H9 (cell line): ENCODE data around the gene ACOT7. TPM values are rescaled to one million over a fixed set of nuclear protein-coding genes. Genes with fewer than 3 reads are reported as not detected.

Source experiments
- DNase-seq: peaks from one replicate; pipeline ENCODE4 v3.0.0-alpha.2; 2017
- H2AFZ ChIP-seq: one replicate; pipeline ENCODE4 v1.6.1; 2013; ENCODE audit warnings: mild to moderate bottlenecking, low read length, control low read depth, moderate library complexity
- H2AK5ac ChIP-seq: 2 replicates; pipeline ENCODE4 v1.6.1; 2013; ENCODE audit warnings: low read length, control low read depth, mixed read lengths; ENCODE audit not compliant: insufficient read length
- H2BK120ac ChIP-seq: one replicate; pipeline ENCODE4 v1.6.1; 2013; ENCODE audit warnings: low read depth, mild to moderate bottlenecking, low read length, control low read depth, inconsistent platforms; ENCODE audit not compliant: poor library complexity, severe bottlenecking
- H2BK12ac ChIP-seq: 2 replicates; pipeline ENCODE4 v1.6.1; 2013; ENCODE audit warnings: low read length, control low read depth, mixed read lengths, low read depth; ENCODE audit not compliant: insufficient read length
- H2BK15ac ChIP-seq: 2 replicates; pipeline ENCODE4 v1.6.1; 2013; ENCODE audit warnings: low read depth, low read length, control low read depth
- H2BK20ac ChIP-seq: one replicate; pipeline ENCODE4 v1.6.1; 2013; ENCODE audit warnings: low read depth, mild to moderate bottlenecking, low read length, control low read depth, inconsistent platforms; ENCODE audit not compliant: poor library complexity, severe bottlenecking
- H2BK5ac ChIP-seq: 2 replicates; pipeline ENCODE4 v1.6.1; 2013; ENCODE audit warnings: low read length, control low read depth, mixed read lengths; ENCODE audit not compliant: insufficient read length
- H3K14ac ChIP-seq: 2 replicates; pipeline ENCODE4 v1.6.1; 2013; ENCODE audit warnings: low read length, control low read depth; ENCODE audit not compliant: insufficient read depth
- H3K18ac ChIP-seq: 2 replicates; pipeline ENCODE4 v1.6.1; 2013; ENCODE audit warnings: low read depth, mild to moderate bottlenecking, mixed read lengths, low read length, control low read depth; ENCODE audit not compliant: insufficient read length
- H3K23ac ChIP-seq: 2 replicates; pipeline ENCODE4 v1.6.1; 2013; ENCODE audit warnings: low read length, control low read depth, mixed read lengths, low read depth; ENCODE audit not compliant: insufficient read length
- H3K23me2 ChIP-seq: 2 replicates; pipeline ENCODE4 v1.6.1; 2013; ENCODE audit warnings: low read depth, mild to moderate bottlenecking, mixed read lengths, low read length, control low read depth; ENCODE audit not compliant: insufficient read length, poor library complexity, severe bottlenecking
- H3K27ac ChIP-seq: 2 replicates; pipeline ENCODE4 v1.5.1; 2013; ENCODE audit warnings: low read length, control low read depth, mixed read lengths, low read depth; ENCODE audit not compliant: insufficient read length
- H3K27me3 ChIP-seq: 2 replicates; pipeline ENCODE4 v1.6.1; 2013; ENCODE audit warnings: low read length, control low read depth, inconsistent platforms; ENCODE audit not compliant: insufficient read depth
- H3K4ac ChIP-seq: 2 replicates; pipeline ENCODE4 v1.6.1; 2013; ENCODE audit warnings: low read depth, mild to moderate bottlenecking, control low read depth, inconsistent platforms, low read length, moderate library complexity
- H3K4me1 ChIP-seq: 2 replicates; pipeline ENCODE4 v1.6.1; 2013; ENCODE audit warnings: low read length, control low read depth, inconsistent platforms; ENCODE audit not compliant: insufficient read depth
- H3K4me2 ChIP-seq: 2 replicates; pipeline ENCODE4 v1.6.1; 2013; ENCODE audit warnings: low read length, control low read depth, mixed read lengths; ENCODE audit not compliant: insufficient read length, insufficient read depth
- H3K56ac ChIP-seq: 2 replicates; pipeline ENCODE4 v1.6.1; 2013; ENCODE audit warnings: low read depth, mild to moderate bottlenecking, mixed read lengths, low read length, control low read depth; ENCODE audit not compliant: insufficient read length
- H3K79me1 ChIP-seq: 2 replicates; pipeline ENCODE4 v1.6.1; 2013; ENCODE audit warnings: low read depth, mild to moderate bottlenecking, moderate library complexity, low read length, control low read depth, inconsistent platforms; ENCODE audit not compliant: insufficient read depth, poor library complexity, severe bottlenecking
- H3K79me2 ChIP-seq: 2 replicates; pipeline ENCODE4 v1.6.1; 2013; ENCODE audit warnings: low read length, control low read depth, inconsistent platforms; ENCODE audit not compliant: insufficient read depth
- H3K9ac ChIP-seq: 2 replicates; pipeline ENCODE4 v1.6.1; 2013; ENCODE audit warnings: low read length, control low read depth, mixed read lengths; ENCODE audit not compliant: insufficient read length; ENCODE audit errors: extremely low read depth
- H3K9me3 ChIP-seq: one replicate; pipeline ENCODE4 v1.6.1; 2013; ENCODE audit warnings: low read depth, low read length, inconsistent platforms; ENCODE audit not compliant: control insufficient read depth
- H3T11ph ChIP-seq: one replicate; pipeline ENCODE4 v1.6.1; 2013; ENCODE audit warnings: mild to moderate bottlenecking, low read length, control low read depth, inconsistent platforms
- H4K20me1 ChIP-seq: one replicate; pipeline ENCODE4 v1.6.1; 2013; ENCODE audit not compliant: control insufficient read depth, insufficient read length, insufficient read depth
- H4K5ac ChIP-seq: 2 replicates; pipeline ENCODE4 v1.6.1; 2013; ENCODE audit warnings: low read depth, mild to moderate bottlenecking, mixed read lengths, low read length, control low read depth; ENCODE audit not compliant: insufficient read length
- H4K8ac ChIP-seq: replicated peaks from 2 replicates; pipeline ENCODE4 v1.6.1; 2013; ENCODE audit warnings: low read length, control low read depth, mixed read lengths, low read depth; ENCODE audit not compliant: insufficient read length
- H4K91ac ChIP-seq: 2 replicates; pipeline ENCODE4 v1.6.1; 2013; ENCODE audit warnings: low read depth, mild to moderate bottlenecking, moderate library complexity, mixed read lengths, low read length, control low read depth; ENCODE audit not compliant: insufficient read length
- H3K27ac Mint-ChIP-seq, 3 experiments: 2 replicates in 2 of 3; 3 replicates in 1 of 3; pipeline ENCODE4 v1.8.0; 2020 to 2021; ENCODE audit warnings: mixed read lengths in 3 of 3, mild to moderate bottlenecking in 1 of 3, moderate library complexity in 1 of 3
- H3K27me3 Mint-ChIP-seq: 2 replicates; pipeline ENCODE4 v1.8.0; 2021; ENCODE audit warnings: low read depth, mild to moderate bottlenecking, moderate library complexity, mixed read lengths
- H3K36me3 Mint-ChIP-seq, 3 experiments: 2 replicates in 2 of 3; 3 replicates in 1 of 3; pipeline ENCODE4 v1.8.0; 2020 to 2021; ENCODE audit warnings: low read depth in 3 of 3, mixed read lengths in 3 of 3; ENCODE audit not compliant: insufficient read depth in 1 of 3
- H3K4me1 Mint-ChIP-seq, 2 experiments: 2 replicates each; pipeline ENCODE4 v1.8.0; 2020; ENCODE audit warnings: mixed read lengths in 2 of 2
- H3K4me3 Mint-ChIP-seq, 2 experiments: 2 replicates in 1 of 2; 3 replicates in 1 of 2; pipeline ENCODE4 v1.8.0; 2020 to 2021; ENCODE audit warnings: mild to moderate bottlenecking in 2 of 2, mixed read lengths in 2 of 2, moderate library complexity in 1 of 2
- H3K9me3 Mint-ChIP-seq, 2 experiments: 2 replicates in 1 of 2; 3 replicates in 1 of 2; pipeline ENCODE4 v1.8.0; 2020; ENCODE audit warnings: mild to moderate bottlenecking in 2 of 2, mixed read lengths in 2 of 2, moderate library complexity in 1 of 2
- WGBS: extraction: QIAGEN DNeasy Blood & Tissue Kit; methylation state at CpG from one replicate; pipeline ENCODE4 v1.1.7; 2013; ENCODE audit warnings: missing lambda C conversion rate, low lambda C conversion rate, mixed read lengths; ENCODE audit not compliant: insufficient read length; ENCODE audit errors: extremely low coverage; 5-methylcytosine and 5-hydroxymethylcytosine counted together
- total RNA-seq: library from RNA; stranded (reverse); gene quantifications from 2 replicates; pipeline ENCODE4 v1.2.1, GENCODE V29; 2021
- TF ChIP-seq, protein P1 (sequence below): fragments of 200-600 bp; sonication (generic); conservative IDR thresholded peaks from 3 replicates; pipeline ENCODE4 v1.8.0; 2021; ENCODE audit warnings: antibody characterized with exemption, mild to moderate bottlenecking

ACOT7 gene
- total RNA-seq, 1 experiment from 2014 or later = 87.4 TPM

- no peak overlapping the region for H2BK15ac ChIP-seq
- no peak overlapping the region for H3T11ph ChIP-seq
- H3K4me2 ChIP-seq = peak overlapping the region; percentile 32
- no peaks in the 10 kb centered on the region for H4K20me1 ChIP-seq
- H3K56ac ChIP-seq = no peak overlapping the region
- Mint-ChIP-seq H3K27me3 (peaks cover 43% of the 10 kb centered on the region), H3K4me1 (peaks cover 4 to 11% of the 10 kb centered on the region in 2 experiments; a peak in 3 of 4 replicates), H3K36me3 (peaks cover 0 to 4% (median 0%) of the 10 kb centered on the region in 3 experiments; a peak in 2 of 7 replicates), H3K9me3 (no peaks in the 10 kb centered on the region), H3K4me3 (peak overlapping the region; percentile 59 to 83), H3K27ac (no peak overlapping the region)
- no peak overlapping the region for H2BK20ac ChIP-seq
- no peaks in the 10 kb centered on the region for H3K79me1 ChIP-seq
- DNase-seq = peak; percentile 75
- WGBS = no CpG with 5 or more reads among the region's 15 CpGs
- H3K4me1 ChIP-seq = no peaks in the 10 kb centered on the region
- TF ChIP-seq, protein P1, sequence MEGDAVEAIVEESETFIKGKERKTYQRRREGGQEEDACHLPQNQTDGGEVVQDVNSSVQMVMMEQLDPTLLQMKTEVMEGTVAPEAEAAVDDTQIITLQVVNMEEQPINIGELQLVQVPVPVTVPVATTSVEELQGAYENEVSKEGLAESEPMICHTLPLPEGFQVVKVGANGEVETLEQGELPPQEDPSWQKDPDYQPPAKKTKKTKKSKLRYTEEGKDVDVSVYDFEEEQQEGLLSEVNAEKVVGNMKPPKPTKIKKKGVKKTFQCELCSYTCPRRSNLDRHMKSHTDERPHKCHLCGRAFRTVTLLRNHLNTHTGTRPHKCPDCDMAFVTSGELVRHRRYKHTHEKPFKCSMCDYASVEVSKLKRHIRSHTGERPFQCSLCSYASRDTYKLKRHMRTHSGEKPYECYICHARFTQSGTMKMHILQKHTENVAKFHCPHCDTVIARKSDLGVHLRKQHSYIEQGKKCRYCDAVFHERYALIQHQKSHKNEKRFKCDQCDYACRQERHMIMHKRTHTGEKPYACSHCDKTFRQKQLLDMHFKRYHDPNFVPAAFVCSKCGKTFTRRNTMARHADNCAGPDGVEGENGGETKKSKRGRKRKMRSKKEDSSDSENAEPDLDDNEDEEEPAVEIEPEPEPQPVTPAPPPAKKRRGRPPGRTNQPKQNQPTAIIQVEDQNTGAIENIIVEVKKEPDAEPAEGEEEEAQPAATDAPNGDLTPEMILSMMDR = no peak
- peaks cover 4% of the 10 kb centered on the region for H3K23me2 ChIP-seq
- H4K91ac ChIP-seq = no peak overlapping the region
- no peak overlapping the region for H3K14ac ChIP-seq
- no peak overlapping the region for H4K5ac ChIP-seq
- H2BK12ac ChIP-seq = no peak overlapping the region
- no peaks in the 10 kb centered on the region for H3K9me3 ChIP-seq
- no peak overlapping the region for H2BK5ac ChIP-seq
- H4K8ac ChIP-seq = no peak overlapping the region
- no peak overlapping the region for H3K18ac ChIP-seq
- no peak overlapping the region for H3K27ac ChIP-seq
- no peak overlapping the region for H2AK5ac ChIP-seq
- no peak overlapping the region for H2BK120ac ChIP-seq
- no peak overlapping the region for H2AFZ ChIP-seq
- no peak overlapping the region for H3K9ac ChIP-seq
- H3K27me3 ChIP-seq = peaks cover 7% of the 10 kb centered on the region; the same call in 1 of the 2 replicates
- no peak overlapping the region for H3K4ac ChIP-seq
- no peak overlapping the region for H3K23ac ChIP-seq
- H3K79me2 ChIP-seq = no peaks in the 10 kb centered on the region
Observed at GRCh38 chr1:6261615-6261995, 132.0 kb downstream of the ACOT7 start.
